Measurements from ENCODE around the gene FAF2. TPM values are rescaled to one million over a fixed set of nuclear protein-coding genes. Genes with fewer than 3 reads are reported as not detected.
A peak's percentile ranks its signal among the peaks of the same experiment; 100 is the strongest.

Gene FAF2
- total RNA-seq, 4 donors from 2014 or later, result 14.0 to 20.7 (median 14.7) TPM

DNA sequence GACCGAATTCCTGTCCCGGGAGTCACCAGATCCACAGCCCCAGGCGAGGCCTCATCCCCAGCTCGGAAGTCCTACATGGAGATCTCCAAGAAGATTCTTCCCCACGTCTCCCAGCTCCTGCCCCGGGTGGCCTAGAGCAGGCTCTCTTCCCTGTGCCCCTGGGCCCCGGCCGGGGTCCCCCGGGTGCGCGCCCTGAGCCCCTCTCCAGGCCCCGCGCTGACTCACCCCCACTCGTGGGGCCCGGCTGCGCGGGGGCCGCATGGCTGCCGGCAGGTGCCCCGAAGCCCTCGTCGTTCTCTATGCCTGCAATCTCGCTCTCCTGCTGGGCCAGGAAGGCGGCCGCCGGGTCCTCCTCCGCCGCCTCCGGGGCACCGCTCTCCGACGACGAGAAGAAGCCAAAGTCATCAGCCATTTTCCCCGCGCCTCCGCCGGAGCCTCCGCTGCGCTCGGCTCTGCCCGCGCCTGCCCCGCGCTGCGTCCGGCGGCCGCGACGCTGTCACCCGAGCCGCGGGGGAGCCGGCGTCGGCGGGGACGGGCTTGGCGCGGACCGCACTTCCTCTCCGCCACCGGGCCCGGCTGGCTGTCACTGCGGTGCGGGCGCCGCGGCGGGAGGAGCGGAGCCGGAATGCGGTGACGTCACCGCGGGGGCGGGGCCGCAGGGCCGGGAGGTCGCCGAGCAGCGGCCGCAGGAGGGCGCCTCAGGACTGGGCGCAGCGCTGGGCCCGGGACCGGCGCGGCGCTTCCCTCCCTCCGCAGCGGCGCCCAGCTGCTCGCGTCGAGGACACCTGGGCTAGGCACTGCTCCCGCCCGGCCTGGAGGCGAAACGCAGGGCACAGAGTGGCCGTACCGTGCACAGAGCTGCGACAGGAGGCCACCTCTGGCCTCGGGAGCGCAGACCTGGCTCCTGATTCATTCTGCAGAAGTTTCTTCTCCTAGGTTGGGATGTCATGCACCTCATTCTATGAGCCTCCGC is 31.9 kb upstream of the FAF2 start, which contains the start of gene CLTB:
TSS of gene CLTB (minus strand) at position 588 of the 973 bp plus-strand sequence. CDS start at position 412, 176 bp downstream.
- DNase-seq, result peak; percentile 83 to 89
- Histone ChIP-seq H3K9me3 (no peaks in the 10 kb centered on the region), H3K4me3 (peak within 1 kb of the TSS; percentile 76 to 97 (median 92)), H3K4me1 (peaks cover 39 to 41% of the 10 kb centered on the region in 2 donors), H3K27me3 (no peaks in the 10 kb centered on the region), H3K27ac (peak within 1 kb of the TSS; percentile 88 to 99 (median 98)), H3K36me3 (no peaks in the 10 kb centered on the region)
- intact Hi-C loops (cut with DNase I; ENCODE audit: low total_unique reads), result loop anchor here (1.0 to 10.0 kb wide), 6 partner anchors 27 to 231 kb away; partner anchors contain the start of genes FAF2, KIAA1191, RNF44 and TSPAN17
- in situ Hi-C loops (cut with MboI; ENCODE audit: low sequenced_read_pairs in 4 of 4), result loop anchor here in 1 of 4 donors (25.0 kb wide), 1 partner anchor 121 kb away; the partner anchor contains the start of genes CDHR2 and RNF44
- peak; percentile 95 to 96 for TF ChIP-seq POLR2A (IDR thresholded peaks at IDR 0.05)
- TF ChIP-seq, protein P1, sequence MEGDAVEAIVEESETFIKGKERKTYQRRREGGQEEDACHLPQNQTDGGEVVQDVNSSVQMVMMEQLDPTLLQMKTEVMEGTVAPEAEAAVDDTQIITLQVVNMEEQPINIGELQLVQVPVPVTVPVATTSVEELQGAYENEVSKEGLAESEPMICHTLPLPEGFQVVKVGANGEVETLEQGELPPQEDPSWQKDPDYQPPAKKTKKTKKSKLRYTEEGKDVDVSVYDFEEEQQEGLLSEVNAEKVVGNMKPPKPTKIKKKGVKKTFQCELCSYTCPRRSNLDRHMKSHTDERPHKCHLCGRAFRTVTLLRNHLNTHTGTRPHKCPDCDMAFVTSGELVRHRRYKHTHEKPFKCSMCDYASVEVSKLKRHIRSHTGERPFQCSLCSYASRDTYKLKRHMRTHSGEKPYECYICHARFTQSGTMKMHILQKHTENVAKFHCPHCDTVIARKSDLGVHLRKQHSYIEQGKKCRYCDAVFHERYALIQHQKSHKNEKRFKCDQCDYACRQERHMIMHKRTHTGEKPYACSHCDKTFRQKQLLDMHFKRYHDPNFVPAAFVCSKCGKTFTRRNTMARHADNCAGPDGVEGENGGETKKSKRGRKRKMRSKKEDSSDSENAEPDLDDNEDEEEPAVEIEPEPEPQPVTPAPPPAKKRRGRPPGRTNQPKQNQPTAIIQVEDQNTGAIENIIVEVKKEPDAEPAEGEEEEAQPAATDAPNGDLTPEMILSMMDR (IDR thresholded peaks at IDR 0.05 in 4 of 5, conservative IDR thresholded peaks at IDR 0.05 in 1 of 5), result peak; percentile 53 to 93 (median 91)
- ATAC-seq, result peak; percentile 83 to 88

DNA sequence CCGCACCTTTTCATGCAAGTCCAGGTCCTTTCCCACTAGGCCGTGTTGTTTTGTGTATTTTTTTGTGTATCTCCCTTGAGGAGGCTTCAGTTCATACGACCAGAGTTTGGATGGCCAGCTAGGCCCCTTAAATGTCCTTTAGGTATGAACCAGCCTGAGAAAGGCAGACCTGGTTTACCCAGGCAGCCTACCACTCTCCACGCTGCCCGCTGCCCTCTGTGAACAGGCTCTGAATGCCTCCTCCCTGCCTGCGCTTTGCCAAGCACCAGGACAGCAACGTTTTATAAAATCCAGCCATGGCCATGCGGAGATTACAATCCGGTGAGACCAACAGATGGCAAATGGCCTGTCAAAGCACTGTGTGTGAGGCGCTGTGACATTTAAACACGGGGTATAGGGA is 31.2 kb upstream of the FAF2 start:
- intact Hi-C loops (cut with DNase I; ENCODE audit: low total_unique reads), result loop anchor here (1.0 to 10.0 kb wide), 6 partner anchors 28 to 230 kb away; partner anchors contain the start of genes FAF2, KIAA1191, RNF44 and TSPAN17
- in situ Hi-C loops (cut with MboI; ENCODE audit: low sequenced_read_pairs in 4 of 4), result loop anchor here in 1 of 4 donors (25.0 kb wide), 1 partner anchor 120 kb away; the partner anchor contains the start of genes CDHR2 and RNF44
- peak overlapping the region; percentile 21 to 93 (median 62) for H3K4me3 ChIP-seq

DNA sequence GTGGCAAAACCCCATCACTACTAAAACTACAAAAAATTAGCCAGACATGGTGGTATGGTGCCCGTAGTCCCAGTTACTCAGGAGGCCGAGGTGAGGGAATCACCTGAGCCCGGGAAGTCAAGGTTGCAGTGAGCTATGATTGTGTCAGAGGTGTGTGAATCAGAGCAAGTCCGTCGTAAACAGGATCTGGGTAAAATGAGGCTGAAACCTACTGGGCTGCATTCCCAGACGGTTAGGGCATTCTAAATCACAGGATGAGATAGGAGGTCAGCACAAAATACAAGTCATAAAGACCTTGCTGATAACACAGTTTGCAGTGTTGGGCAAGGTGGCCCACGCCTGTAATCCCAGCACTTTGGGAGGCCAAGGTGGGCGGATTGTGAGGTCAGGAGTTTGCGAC is 29.9 kb upstream of the FAF2 start:
- H3K9me3 ChIP-seq, result no peaks in the 10 kb centered on the region
- ATAC-seq (no peak), DNase-seq (no peak)
- peaks cover 28 to 29% of the 10 kb centered on the region in 2 donors for H3K4me1 ChIP-seq
- no peak overlapping the region for H3K4me3 ChIP-seq
- H3K27me3 ChIP-seq, result no peaks in the 10 kb centered on the region
- intact Hi-C loops (cut with DNase I; ENCODE audit: low total_unique reads), result loop anchor here (10.0 kb wide), 1 partner anchor 157 kb away; no protein-coding TSS in a partner anchor
- no peak overlapping the region for H3K27ac ChIP-seq
- no peak for TF ChIP-seq POLR2A (IDR thresholded peaks at IDR 0.05)
- TF ChIP-seq, protein P1 (IDR thresholded peaks at IDR 0.05 in 4 of 5, conservative IDR thresholded peaks at IDR 0.05 in 1 of 5), result no peak
- in situ Hi-C loops (cut with MboI; ENCODE audit: low sequenced_read_pairs in 4 of 4), result loop anchor here in 1 of 4 donors (25.0 kb wide), 1 partner anchor 119 kb away; the partner anchor contains the start of genes CDHR2 and RNF44
- H3K36me3 ChIP-seq, result no peaks in the 10 kb centered on the region

More for the DNA sequence above, 31.2 kb upstream of the FAF2 start:
- Histone ChIP-seq H3K4me1 (peaks cover 38 to 41% of the 10 kb centered on the region in 2 donors), H3K27me3 (no peaks in the 10 kb centered on the region), H3K9me3 (no peaks in the 10 kb centered on the region), H3K27ac (peak overlapping the region; percentile 72 to 99 (median 86)), H3K36me3 (no peaks in the 10 kb centered on the region)
- ATAC-seq (peak in 1 of 2 donors; percentile 1), DNase-seq (no peak)
- TF ChIP-seq, protein P1 (IDR thresholded peaks at IDR 0.05 in 4 of 5, conservative IDR thresholded peaks at IDR 0.05 in 1 of 5), result no peak
- TF ChIP-seq POLR2A (IDR thresholded peaks at IDR 0.05), result no peak

DNA sequence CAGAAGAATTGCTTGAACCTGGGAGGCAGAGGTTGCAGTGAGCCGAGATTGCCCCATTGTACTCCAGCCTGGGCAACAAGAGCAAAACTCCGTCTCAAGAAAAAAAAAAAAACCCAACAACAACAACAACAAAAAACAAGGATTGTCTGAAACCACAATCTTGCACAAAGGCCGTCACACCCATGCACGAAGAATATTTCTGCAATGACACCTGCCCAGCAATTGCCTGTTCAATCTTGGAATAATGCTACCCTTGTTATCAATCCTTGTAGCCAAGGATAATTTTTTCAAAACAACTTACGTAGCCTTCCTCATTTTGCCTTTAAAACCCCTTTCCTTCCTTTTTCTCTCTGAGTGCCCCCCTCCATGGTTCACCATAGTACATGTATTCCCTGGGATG is 28.1 kb upstream of the FAF2 start:
- intact Hi-C loops (cut with DNase I; ENCODE audit: low total_unique reads), result no loop called here
- in situ Hi-C loops (cut with MboI; ENCODE audit: low sequenced_read_pairs in 4 of 4), result loop anchor here in 1 of 4 donors (25.0 kb wide), 1 partner anchor 117 kb away; the partner anchor contains the start of genes CDHR2 and RNF44

More for the DNA sequence above, 28.1 kb upstream of the FAF2 start:
- no peak overlapping the region for H3K4me3 ChIP-seq
- TF ChIP-seq, protein P1 (IDR thresholded peaks at IDR 0.05 in 4 of 5, conservative IDR thresholded peaks at IDR 0.05 in 1 of 5), result no peak
- no peak for TF ChIP-seq POLR2A (IDR thresholded peaks at IDR 0.05)
- peaks cover 10 to 12% of the 10 kb centered on the region in 2 donors for H3K4me1 ChIP-seq
- DNase-seq, result no peak
- no peak for ATAC-seq
- no peaks in the 10 kb centered on the region for H3K36me3 ChIP-seq
- no peak overlapping the region for H3K27ac ChIP-seq
- no peaks in the 10 kb centered on the region for H3K27me3 ChIP-seq
- H3K9me3 ChIP-seq, result no peaks in the 10 kb centered on the region
